T-helper 2 cell (primary cell): ENCODE data around the gene ANAPC10.

Experiments used
- DNase-seq, 5 experiments: peaks; one replicate each; pipeline versions ENCODE4 v3.0.0 to v3.0.0-alpha.2; 2012 to 2022
- total RNA-seq, 2 donors: gene quantifications; one replicate each; lab custom pipeline; 2026; lab: John Stamatoyannopoulos, UW

Gene ANAPC10
- total RNA-seq = 4.0 to 5.9 reads per million in 2 donors

DNA sequence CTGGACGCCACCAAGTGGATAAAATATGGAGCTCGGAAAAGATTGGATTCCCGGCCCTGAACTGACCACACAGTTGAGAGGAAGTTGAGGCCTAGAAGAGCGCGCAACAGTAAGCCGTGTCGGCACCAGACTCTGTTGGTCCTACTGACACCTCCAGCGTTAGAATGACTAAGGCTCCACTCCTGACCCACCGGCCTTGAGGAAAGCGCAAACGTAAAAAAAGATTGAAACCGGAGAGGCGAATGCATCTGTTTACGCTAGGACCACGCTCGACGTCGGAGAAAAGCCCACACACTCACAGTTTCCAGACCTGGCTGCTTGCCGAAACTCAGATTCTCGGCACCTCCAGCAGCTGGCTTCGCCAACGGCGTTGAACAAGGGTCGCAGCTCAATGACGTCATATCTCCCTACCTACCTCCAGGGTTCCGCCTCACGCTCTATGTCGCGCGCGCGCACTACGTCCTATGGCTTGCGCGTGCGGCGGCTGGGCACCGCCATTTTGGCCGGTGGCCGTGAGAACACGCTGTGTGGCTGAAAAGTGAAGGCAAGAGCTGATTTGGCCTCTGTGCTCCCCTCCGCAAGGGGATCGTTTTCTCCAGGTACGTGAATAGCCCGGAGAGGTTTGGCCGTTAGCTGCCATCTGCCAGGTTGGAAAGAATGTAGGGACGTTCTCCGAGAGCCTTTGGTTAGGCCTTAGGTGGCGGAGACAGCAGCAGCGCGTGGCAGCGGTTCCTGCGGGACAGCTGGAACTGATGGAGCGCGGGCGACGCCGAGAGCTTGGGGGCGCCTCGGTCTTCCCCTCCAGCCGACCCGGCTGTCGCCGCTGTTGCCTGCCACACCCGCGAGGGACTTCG is at the start of gene ANAPC10, which contains the start of gene ABCE1:
Gene ANAPC10, minus strand, starts transcription at position 376 of the 854 bp plus-strand sequence. CDS start 2,097 bp downstream, outside the sequence.
Gene ABCE1, plus strand, starts transcription at position 491 of the 854 bp plus-strand sequence. CDS start 6,102 bp downstream, outside the sequence.
- DNase-seq = peak; percentile 81 to 99 (median 93)

DNA sequence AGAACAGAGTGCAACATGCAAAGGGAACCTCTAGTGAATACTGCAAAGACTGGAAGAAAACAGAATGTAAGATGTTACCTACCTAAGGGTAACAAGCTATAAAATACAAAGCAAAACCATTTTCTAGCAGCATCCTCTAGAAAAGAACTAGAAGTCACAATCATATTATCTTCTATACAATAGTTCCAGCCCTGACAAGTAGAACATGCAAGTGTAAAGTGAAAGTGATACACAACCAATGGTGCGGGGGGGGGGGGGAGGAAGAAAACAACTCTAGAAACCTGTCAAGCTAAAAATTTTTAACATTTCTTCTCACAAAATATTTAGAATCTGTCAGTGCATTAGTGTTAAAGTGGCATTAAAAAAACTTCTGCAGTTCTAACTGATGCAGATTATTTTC is 38.2 kb upstream of the ANAPC10 start:
- DNase-seq = peak in 1 of 5 experiments; percentile 51

DNA sequence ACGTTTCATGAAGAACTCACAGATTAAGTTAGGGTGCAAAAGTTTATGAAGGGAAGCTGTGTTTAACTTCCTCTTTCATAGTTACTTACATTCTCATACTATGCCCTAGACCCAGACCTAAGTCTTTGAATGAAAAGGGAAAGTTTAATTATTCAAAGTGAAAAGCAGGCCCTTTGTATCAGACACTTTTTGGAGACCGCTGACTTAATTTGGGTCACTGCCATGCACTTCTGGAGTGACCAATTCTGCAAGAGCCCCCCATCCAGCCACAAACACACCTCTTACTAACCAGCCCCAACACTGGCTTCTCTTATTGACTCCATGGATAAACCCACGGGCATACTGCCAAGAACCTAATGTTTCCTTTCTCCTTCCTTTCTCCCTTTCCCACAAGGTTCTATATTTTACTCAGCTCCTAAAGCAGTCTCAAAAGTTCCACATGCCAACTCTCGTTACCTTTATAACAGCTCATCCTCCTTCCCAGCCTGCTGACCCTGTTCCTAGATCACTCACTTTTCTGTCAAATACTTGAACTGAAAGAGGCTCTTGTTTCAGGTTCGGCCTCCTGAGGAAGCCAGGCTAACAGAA is 34.6 kb upstream of the ANAPC10 start:
- peak in 1 of 5 experiments; percentile 49 for DNase-seq

DNA sequence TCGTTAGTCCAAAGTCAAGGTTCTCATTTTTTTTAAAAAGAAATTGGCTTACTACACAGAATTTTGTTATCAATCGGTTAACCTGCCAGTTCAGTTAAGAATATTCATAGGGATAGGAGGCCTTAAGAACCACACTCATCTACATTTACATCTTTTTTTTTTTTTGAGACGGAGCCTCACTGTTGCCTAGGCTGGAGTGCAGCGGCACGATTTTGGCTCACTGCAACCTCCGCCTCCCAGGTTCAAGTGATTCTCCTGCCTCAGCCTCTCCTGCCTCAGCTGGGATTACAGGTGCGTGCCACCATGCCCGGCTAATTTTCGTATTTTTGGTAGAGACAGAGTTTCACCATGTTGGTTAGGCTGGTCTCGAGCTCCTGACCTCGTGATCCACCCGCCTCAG is 33.9 kb upstream of the ANAPC10 start:
- no peak for DNase-seq

- peak in 1 of 5 experiments; percentile 76 for DNase-seq
Measured at GRCh38 chr4:145130788-145131399, 32.9 kb upstream of the ANAPC10 start.

DNA sequence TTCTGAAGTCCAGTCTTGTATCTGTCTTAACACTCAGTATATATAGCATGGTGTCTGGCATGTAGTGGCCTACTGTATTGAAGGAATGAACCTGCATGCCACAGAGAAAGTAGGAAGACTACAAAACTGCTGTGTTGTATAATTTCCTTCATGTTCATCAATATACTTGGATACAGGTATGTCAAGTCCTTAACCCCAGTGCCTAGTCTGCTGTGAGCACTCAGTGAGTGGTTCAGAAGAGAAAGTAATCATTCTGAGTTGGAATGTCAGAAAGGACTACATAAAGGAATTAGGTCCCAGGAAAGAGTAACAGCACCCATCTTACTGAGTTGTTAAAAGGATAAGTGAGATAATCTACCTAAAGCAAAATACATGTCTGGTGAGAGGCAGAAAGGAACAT is 32.1 kb upstream of the ANAPC10 start:
- no peak for DNase-seq

DNA sequence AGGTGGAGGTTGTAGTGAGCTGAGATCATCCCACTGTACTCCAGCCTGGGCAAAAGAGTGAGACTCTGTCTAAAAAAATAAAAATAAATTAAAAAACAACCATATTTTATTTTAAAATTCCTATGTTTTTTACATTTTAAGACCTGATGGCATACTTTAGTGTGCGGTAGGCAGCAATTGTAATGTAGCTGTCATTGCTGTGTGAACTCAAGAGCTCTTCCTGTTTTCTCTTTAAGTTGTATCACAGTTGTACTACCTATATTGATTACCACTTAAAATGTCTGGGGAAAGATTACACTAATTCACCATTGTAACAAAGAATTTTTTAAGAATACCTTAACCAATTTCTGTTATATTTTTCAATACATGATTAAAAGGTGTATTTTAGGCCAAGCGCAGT is 27.4 kb upstream of the ANAPC10 start:
- DNase-seq = peak in 1 of 5 experiments; percentile 50

DNA sequence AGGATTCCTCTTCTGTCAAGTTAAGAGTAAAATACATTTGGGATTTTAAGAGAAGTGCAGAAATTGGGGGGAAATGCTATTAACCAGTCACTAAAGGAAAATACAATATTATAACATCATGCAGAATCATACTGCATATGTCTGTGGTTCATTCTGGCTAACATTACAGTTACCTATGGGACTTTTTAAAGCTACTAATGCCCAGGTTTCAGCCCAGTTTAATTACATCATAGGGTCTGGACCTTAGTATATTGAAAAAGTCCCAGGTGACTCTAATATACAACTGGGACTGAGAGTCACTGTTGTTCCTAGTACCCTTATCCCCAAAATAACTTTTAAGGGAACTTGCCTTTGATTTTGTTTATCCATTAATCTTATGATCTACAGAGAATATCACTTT is 10.1 kb upstream of the ANAPC10 start:
- DNase-seq = no peak

DNA sequence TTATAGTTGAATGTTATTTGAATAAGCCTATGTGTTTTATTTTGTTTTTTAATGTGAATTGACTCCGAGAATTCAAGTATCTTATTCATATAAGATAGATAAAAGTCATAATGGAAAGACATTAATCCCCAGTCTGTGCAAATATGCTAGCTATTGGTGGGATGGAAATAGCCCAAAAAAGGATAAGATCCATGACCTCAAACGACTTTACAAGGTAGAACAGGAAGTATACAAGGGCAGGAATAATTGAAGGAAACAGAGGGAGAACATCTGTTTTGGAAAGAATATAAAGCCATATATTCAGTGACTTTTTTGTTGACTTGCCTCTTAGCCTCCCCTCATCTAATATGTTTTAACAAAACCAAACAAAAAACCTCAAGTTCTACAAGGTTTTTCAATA is 9.1 kb upstream of the ANAPC10 start:
- DNase-seq = no peak

- no peak for DNase-seq
Measured at GRCh38 chr4:145103496-145103895, 5.5 kb upstream of the ANAPC10 start.

DNA sequence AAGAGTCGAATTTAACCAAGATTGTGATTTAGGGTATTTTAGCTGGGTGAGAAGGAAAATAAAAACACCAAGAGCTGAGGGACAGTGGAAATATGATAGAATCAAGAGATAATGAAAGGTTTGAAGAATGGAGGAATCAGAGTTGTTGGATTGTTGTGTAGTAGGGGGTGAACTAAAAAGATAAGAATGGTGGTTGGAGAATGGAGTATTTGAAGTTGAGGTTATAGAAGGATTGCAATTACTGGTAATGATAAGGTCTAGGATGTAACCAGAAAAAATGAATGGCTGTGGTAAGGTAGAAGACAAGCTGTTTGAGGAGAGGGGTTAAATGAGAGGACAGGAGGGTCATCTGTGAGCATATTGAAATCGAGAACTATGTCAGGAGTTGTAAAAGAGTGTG is 4.6 kb upstream of the ANAPC10 start:
- no peak for DNase-seq

DNA sequence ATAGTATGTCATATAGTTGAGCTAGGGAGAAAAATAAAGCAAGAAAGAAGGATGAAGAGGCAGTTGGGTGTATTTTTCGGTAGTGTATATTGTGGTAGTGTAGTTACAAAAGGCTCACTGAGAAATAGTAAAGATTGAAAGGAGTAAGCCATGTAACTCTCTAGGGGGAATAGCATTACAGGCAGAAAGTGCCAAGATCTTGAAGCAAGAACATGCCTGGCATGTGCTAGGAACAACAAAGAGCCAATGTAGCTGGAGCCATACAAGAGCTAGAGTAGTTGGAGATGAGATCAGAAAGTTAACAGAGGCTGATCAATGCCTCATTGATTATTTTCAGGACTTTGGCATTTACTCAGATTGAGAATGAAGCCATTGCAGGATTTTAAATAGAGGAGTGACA is 3.1 kb upstream of the ANAPC10 start:
- no peak for DNase-seq

GRCh38 chr4:145099653-145100052 is 1.7 kb upstream of the ANAPC10 start:
- no peak for DNase-seq

GRCh38 chr4:145098675-145099037 is 660 bp upstream of the ANAPC10 start:
- DNase-seq = peak in 3 of 5 experiments; percentile 14 to 70 (median 22)

DNA sequence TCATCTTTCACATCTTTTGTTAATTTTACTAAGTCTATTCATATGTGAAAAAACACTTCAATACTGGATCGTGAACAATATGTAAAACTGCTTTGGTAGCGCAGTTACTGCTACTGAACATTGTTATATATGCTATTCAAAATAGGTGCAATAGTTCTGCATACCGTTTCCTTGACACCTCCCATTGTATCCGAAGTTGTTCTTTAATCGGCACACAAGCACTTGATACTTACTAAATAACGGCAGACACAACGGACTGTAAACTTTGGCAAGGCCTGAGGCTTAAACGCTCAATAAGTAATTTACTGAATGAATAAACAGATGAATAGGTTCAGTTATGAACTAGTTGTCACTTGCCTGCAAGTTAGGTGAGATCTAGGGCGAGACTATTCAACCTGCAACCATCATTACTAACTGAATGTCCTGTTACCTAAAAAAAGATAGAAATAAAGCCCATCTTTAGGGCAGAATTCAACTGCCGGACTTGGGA is 620 bp downstream of the ANAPC10 start:
- peak in 1 of 5 experiments; percentile 14 for DNase-seq

GRCh38 chr4:145093638-145094037 is 4.4 kb downstream of the ANAPC10 start:
- no peak for DNase-seq

GRCh38 chr4:145090380-145090779 is 7.6 kb downstream of the ANAPC10 start:
- DNase-seq = no peak

- peak in 1 of 5 experiments; percentile 27 for DNase-seq
Measured at GRCh38 chr4:145083891-145084605, 13.9 kb downstream of the ANAPC10 start.

DNA sequence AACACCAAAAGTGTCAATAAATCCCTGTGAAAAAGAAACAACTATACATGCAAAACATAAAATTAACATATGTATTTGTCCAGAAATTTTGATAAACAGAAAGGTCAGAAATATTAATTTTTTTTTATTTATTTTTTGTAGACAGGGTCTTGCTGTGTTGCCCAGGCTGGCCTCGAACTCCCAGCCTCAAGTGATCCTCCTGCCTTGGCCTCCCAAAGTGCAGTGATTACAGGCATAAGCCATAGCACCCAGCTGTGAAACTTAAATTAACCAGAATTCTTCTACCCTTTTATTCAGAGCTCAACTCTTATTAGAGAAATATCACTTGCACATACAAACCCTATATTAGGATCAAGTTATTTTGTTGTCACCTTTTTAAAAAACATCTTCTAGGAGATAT is 16.2 kb downstream of the ANAPC10 start:
- DNase-seq = no peak

GRCh38 chr4:145076469-145076855 is 21.5 kb downstream of the ANAPC10 start:
- DNase-seq = no peak

GRCh38 chr4:145075742-145076468 is 22.1 kb downstream of the ANAPC10 start:
- peak in 1 of 5 experiments; percentile 42 for DNase-seq

DNA sequence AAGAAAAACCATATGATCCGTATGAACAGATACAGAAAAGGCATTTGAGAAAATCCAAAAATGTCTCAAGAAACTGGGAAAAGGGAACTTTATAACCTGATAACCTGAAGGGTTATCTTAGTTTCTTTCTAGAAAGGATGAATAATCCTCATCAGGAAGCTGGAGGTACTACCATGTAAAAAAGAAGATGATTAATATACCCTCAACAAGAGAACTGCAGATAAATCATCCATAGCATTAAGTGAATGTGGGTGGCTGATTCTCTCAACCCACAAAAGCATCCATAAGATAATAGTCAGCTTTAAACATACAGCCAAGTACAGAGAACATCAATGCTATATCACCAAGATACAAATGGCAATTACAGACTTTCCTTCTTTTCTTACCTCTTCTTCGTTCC is 26.4 kb downstream of the ANAPC10 start:
- no peak for DNase-seq
